HTERT RPE-1 (cell line): ENCODE measurements around the gene KRTAP29-1.
"Not testable (repeated sequence)": the region's sequence is repeated elsewhere in the genome, so short reads cannot be mapped to it uniquely, and the experiment has no call there.

Experiments used
- in situ Hi-C: fragments of 300-500 bp; cut with MboI; formaldehyde crosslinking; loops from 4 replicates; pipeline ENCODE4 v1.14.3; 2020; ENCODE audit warnings: low sequenced_read_pairs

The KRTAP29-1 gene

GRCh38 chr17:41302981-41303380, 330 bp upstream of the KRTAP29-1 start:
- in situ Hi-C loops: no loop called here

- in situ Hi-C loops: no loop called here
Measured at GRCh38 chr17:41301204-41301790, 1.4 kb downstream of the KRTAP29-1 start.

GRCh38 chr17:41298458-41299135, 4.1 kb downstream of the KRTAP29-1 start:
- in situ Hi-C loops: no loop called here

GRCh38 chr17:41296846-41297245, 5.8 kb downstream of the KRTAP29-1 start:
- in situ Hi-C loops: no loop called here

GRCh38 chr17:41294016-41294415, 8.6 kb downstream of the KRTAP29-1 start:
- in situ Hi-C loops: no loop called here

- in situ Hi-C loops: no loop called here
Measured at GRCh38 chr17:41287050-41287449, 15.6 kb downstream of the KRTAP29-1 start.

- in situ Hi-C loops: no loop called here
Measured at GRCh38 chr17:41284546-41284945, 18.1 kb downstream of the KRTAP29-1 start.

GRCh38 chr17:41284043-41284442, 18.6 kb downstream of the KRTAP29-1 start:
- in situ Hi-C loops: no loop called here

GRCh38 chr17:41278176-41278955, 24.3 kb downstream of the KRTAP29-1 start:
- in situ Hi-C loops: no loop called here

- in situ Hi-C loops: not testable (repeated sequence)
Measured at GRCh38 chr17:41275648-41276190, 26.9 kb downstream of the KRTAP29-1 start, which contains the start of gene KRTAP9-7. TSS of gene KRTAP9-7 (plus strand) at chr17:41275698. CDS start at chr17:41275698, 0 bp downstream.

- in situ Hi-C loops: no loop called here
Measured at GRCh38 chr17:41271858-41272257, 30.8 kb downstream of the KRTAP29-1 start.

- in situ Hi-C loops: not testable (repeated sequence)
Measured at GRCh38 chr17:41271323-41271722, 31.3 kb downstream of the KRTAP29-1 start.

GRCh38 chr17:41267711-41268110, 34.9 kb downstream of the KRTAP29-1 start:
- in situ Hi-C loops: no loop called here

- in situ Hi-C loops: no loop called here
Measured at GRCh38 chr17:41265078-41265477, 37.6 kb downstream of the KRTAP29-1 start, which contains the start of gene KRTAP9-6. TSS of gene KRTAP9-6 (plus strand) at chr17:41265378. CDS start at chr17:41265378, 0 bp downstream.

- in situ Hi-C loops: no loop called here
Measured at GRCh38 chr17:41264599-41264998, 38.1 kb downstream of the KRTAP29-1 start.

GRCh38 chr17:41263212-41263611, 39.4 kb downstream of the KRTAP29-1 start:
- in situ Hi-C loops: no loop called here

- in situ Hi-C loops: no loop called here
Measured at GRCh38 chr17:41258406-41258805, 44.2 kb downstream of the KRTAP29-1 start.

- in situ Hi-C loops: no loop called here
Measured at GRCh38 chr17:41256291-41256685, 46.4 kb downstream of the KRTAP29-1 start.

GRCh38 chr17:41255381-41256290, 47.0 kb downstream of the KRTAP29-1 start, which contains the start of gene KRTAP9-9:
TSS of gene KRTAP9-9 (plus strand) at chr17:41255384.
- in situ Hi-C loops: not testable (repeated sequence)

GRCh38 chr17:41254861-41255260, 47.8 kb downstream of the KRTAP29-1 start:
- in situ Hi-C loops: no loop called here
